HepG2 (cell line): ENCODE data around the gene TBC1D20. TPM values are rescaled to one million over a fixed set of nuclear protein-coding genes. Genes with fewer than 3 reads are reported as not detected.

ENCODE experiments used
- ATF6 ChIP-seq: sonication (generic); formaldehyde crosslinking; conservative IDR thresholded peaks from 2 replicates; pipeline ENCODE4 v1.4.0; 2020; ENCODE audit warnings: missing genetic modification reagents
- CSRNP2 ChIP-seq: sonication (generic); formaldehyde crosslinking; conservative IDR thresholded peaks from 2 replicates; pipeline ENCODE4 v1.8.0; 2022; ENCODE audit warnings: low read depth, missing genetic modification reagents
- DZIP1 ChIP-seq: sonication (generic); formaldehyde crosslinking; IDR thresholded peaks from 2 replicates; pipeline ENCODE4 v1.5.0; 2020; ENCODE audit warnings: mild to moderate bottlenecking, missing genetic modification reagents
- ELF3 ChIP-seq: IDR thresholded peaks from 2 replicates; pipeline ENCODE4 v1.6.1; 2016; ENCODE audit warnings: missing genetic modification reagents, missing compliant biosample characterization
- HNRNPK ChIP-seq: fragments of 200-400 bp; formaldehyde crosslinking; IDR thresholded peaks from 2 replicates; pipeline ENCODE4 v1.6.1; 2018; ENCODE audit warnings: low read length, low read depth, moderate library complexity, mild to moderate bottlenecking; ENCODE audit not compliant: poor library complexity, severe bottlenecking
- PITX1 ChIP-seq: sonication (generic); formaldehyde crosslinking; IDR thresholded peaks from 2 replicates; pipeline ENCODE4 v1.5.1; 2020; ENCODE audit warnings: mild to moderate bottlenecking, missing genetic modification reagents
- RBFOX2 ChIP-seq: fragments of 200-400 bp; formaldehyde crosslinking; IDR thresholded peaks from 2 replicates; pipeline ENCODE4 v1.6.1; 2017; ENCODE audit warnings: low read depth, mild to moderate bottlenecking, low read length
- RELA ChIP-seq: sonication (generic); formaldehyde crosslinking; IDR thresholded peaks from 2 replicates; pipeline ENCODE4 v1.4.0; 2020; ENCODE audit warnings: missing genetic modification reagents
- TCF12 ChIP-seq, 2 experiments: fragments of 450-650 bp in 1 of 2; sonication (generic) in 1 of 2; formaldehyde crosslinking in 1 of 2; IDR thresholded peaks; 2 replicates each; pipeline versions ENCODE4 v1.6.1 to v1.8.0; 2017 to 2022; ENCODE audit warnings: antibody characterized with exemption in 1 of 2, mild to moderate bottlenecking in 1 of 2, missing genetic modification reagents in 1 of 2, moderate library complexity in 1 of 2
- USF2 ChIP-seq, 2 experiments: sonication (generic) in 1 of 2; formaldehyde crosslinking in 1 of 2; IDR thresholded peaks; 2 replicates each; pipeline versions ENCODE4 v1.5.1 to v1.6.1; 2011 to 2020; ENCODE audit warnings: borderline replicate concordance in 1 of 2, low read depth in 1 of 2, low read length in 1 of 2, mild to moderate bottlenecking in 1 of 2, missing genetic modification reagents in 1 of 2, moderate library complexity in 1 of 2
- ZBTB25 ChIP-seq: IDR thresholded peaks from 2 replicates; pipeline ENCODE4 v1.6.1; 2018; ENCODE audit warnings: missing genetic modification reagents
- ZMAT5 ChIP-seq: sonication (generic); formaldehyde crosslinking; IDR thresholded peaks from 2 replicates; pipeline ENCODE4 v1.5.0; 2020; ENCODE audit warnings: mild to moderate bottlenecking, low read depth, missing genetic modification reagents, borderline replicate concordance
- ZNF235 ChIP-seq: sonication (generic); formaldehyde crosslinking; IDR thresholded peaks from 2 replicates; pipeline ENCODE4 v1.8.1; 2023; ENCODE audit warnings: mild to moderate bottlenecking, missing genetic modification reagents, borderline replicate concordance
- ZNF33B ChIP-seq: sonication (generic); formaldehyde crosslinking; IDR thresholded peaks from 2 replicates; pipeline ENCODE4 v1.5.1; 2020; ENCODE audit warnings: mild to moderate bottlenecking, missing genetic modification reagents
- ZNF382 ChIP-seq: sonication (generic); formaldehyde crosslinking; IDR thresholded peaks from 2 replicates; pipeline ENCODE4 v1.5.0; 2020; ENCODE audit warnings: missing genetic modification reagents, mild to moderate bottlenecking, borderline replicate concordance
- ZNF644 ChIP-seq: IDR thresholded peaks from 2 replicates; pipeline ENCODE4 v1.6.1; 2016; ENCODE audit warnings: low read depth
- ZNF660 ChIP-seq: sonication (generic); formaldehyde crosslinking; IDR thresholded peaks from 2 replicates; pipeline ENCODE4 v1.5.1; 2020; ENCODE audit warnings: mild to moderate bottlenecking, low read depth, missing genetic modification reagents, borderline replicate concordance
- ZNF792 ChIP-seq: IDR thresholded peaks from 2 replicates; pipeline ENCODE4 v1.6.1; 2016
- polyA plus RNA-seq, 8 experiments: library from polyadenylated mRNA; depleted of rRNA in 3 of 8; stranded (reverse) in 7 of 8; unstranded in 1 of 8; fragments of >200 nt; fragmentation: Illumina TruSeq in 4 of 8; extraction: Trizol in 4 of 8; gene quantifications; 2 replicates each; pipeline versions ENCODE4 v1.2.1 to v1.2.3, GENCODE V29; 2011 to 2016; ENCODE audit warnings: low read depth in 4 of 8, missing spikeins in 1 of 8, mixed read lengths in 1 of 8; ENCODE audit not compliant: insufficient read depth in 1 of 8
- total RNA-seq, 5 experiments: library from RNA; depleted of rRNA; stranded (reverse); fragments of >200 nt; fragmentation: Illumina TruSeq; extraction: Trizol; gene quantifications; 2 replicates each; pipeline ENCODE4 v1.2.3, GENCODE V29; 2016; ENCODE audit warnings: low read depth in 1 of 5

The TBC1D20 gene
- total and polyA plus RNA-seq, 2 of the 13 experiments (the other 11 are each of a cell fraction or from before 2014, with no cell fraction given), result 36.6 to 47.1 TPM

- no peak for TF ChIP-seq DZIP1 (CRISPR knock-in tag)
- TF ChIP-seq ATF6 (CRISPR knock-in tag), result no peak
- TF ChIP-seq ZNF792 (CRISPR knock-in tag), result no peak
- TF ChIP-seq USF2 (IDR thresholded peaks at IDR 0.05; ENCODE audit: low read depth, low read length), result no peak
- TF ChIP-seq USF2 (CRISPR knock-in tag; IDR thresholded peaks at IDR 0.05; ENCODE audit: borderline replicate concordance), result no peak
- no peak for TF ChIP-seq HNRNPK
- no peak for TF ChIP-seq ZNF660
- TF ChIP-seq ELF3 (CRISPR knock-in tag), result 0 out of 2 replicates have a peak, but pooled peaks have one; percentile 30
- no peak for TF ChIP-seq ZNF644
- TF ChIP-seq ZNF33B (CRISPR knock-in tag), result no peak
- TF ChIP-seq ZMAT5, result no peak
- no peak for TF ChIP-seq RELA (CRISPR knock-in tag)
- TF ChIP-seq CSRNP2 (CRISPR knock-in tag), result no peak
- no peak for TF ChIP-seq ZNF235 (CRISPR knock-in tag)
- no peak for TF ChIP-seq TCF12 (IDR thresholded peaks at IDR 0.05)
- no peak for TF ChIP-seq TCF12 (CRISPR knock-in tag; IDR thresholded peaks at IDR 0.05)
- TF ChIP-seq ZNF382 (CRISPR knock-in tag), result no peak
- no peak for TF ChIP-seq RBFOX2
- no peak for TF ChIP-seq PITX1 (CRISPR knock-in tag)
- TF ChIP-seq ZBTB25 (CRISPR knock-in tag), result no peak
Measured at GRCh38 chr20:400128-400453, 62.2 kb downstream of the TBC1D20 start (continued).
